HL-60/S4 (cell line): ENCODE data around the gene ZNF488.
"Not testable (repeated sequence)": the region's sequence is repeated elsewhere in the genome, so short reads cannot be mapped to it uniquely, and the experiment has no call there.

ENCODE experiments used
- in situ Hi-C: fragments of 300-500 bp; cut with MboI; formaldehyde crosslinking; loops from 2 replicates; pipeline ENCODE4 v1.14.3; 2022; ENCODE audit warnings: low sequenced_read_pairs

The ZNF488 gene

GRCh38 chr10:47384148-47384921 lies at the start of gene ZNF488:
ZNF488 (minus strand) TSS chr10:47384293; CDS start chr10:47368829, 15,464 bp downstream.
- in situ Hi-C loops, result loop anchor here (5.0 kb wide), 2 partner anchors 1102 to 1277 kb away; no protein-coding TSS in a partner anchor

GRCh38 chr10:47425813-47426419 lies 41.8 kb upstream of the ZNF488 start:
- in situ Hi-C loops, result no loop called here

- in situ Hi-C loops, result no loop called here
Observed at GRCh38 chr10:47424231-47424630, 40.1 kb upstream of the ZNF488 start.

- in situ Hi-C loops, result no loop called here
Observed at GRCh38 chr10:47423476-47423875, 39.4 kb upstream of the ZNF488 start.

- in situ Hi-C loops, result no loop called here
Observed at GRCh38 chr10:47421057-47421952, 37.2 kb upstream of the ZNF488 start.

GRCh38 chr10:47420305-47421056 lies 36.4 kb upstream of the ZNF488 start:
- in situ Hi-C loops, result no loop called here

GRCh38 chr10:47419421-47419820 lies 35.3 kb upstream of the ZNF488 start:
- in situ Hi-C loops, result no loop called here

GRCh38 chr10:47418966-47419365 lies 34.9 kb upstream of the ZNF488 start:
- in situ Hi-C loops, result no loop called here

- in situ Hi-C loops, result no loop called here
Observed at GRCh38 chr10:47418321-47418720, 34.2 kb upstream of the ZNF488 start.

GRCh38 chr10:47416305-47417218 lies 32.5 kb upstream of the ZNF488 start:
- in situ Hi-C loops, result not testable (repeated sequence)

- in situ Hi-C loops, result no loop called here
Observed at GRCh38 chr10:47415520-47416304, 31.6 kb upstream of the ZNF488 start.

GRCh38 chr10:47414752-47415519 lies 30.8 kb upstream of the ZNF488 start:
- in situ Hi-C loops, result no loop called here

GRCh38 chr10:47414227-47414592 lies 30.1 kb upstream of the ZNF488 start:
- in situ Hi-C loops, result no loop called here

GRCh38 chr10:47413531-47414226 lies 29.6 kb upstream of the ZNF488 start:
- in situ Hi-C loops, result no loop called here

- in situ Hi-C loops, result no loop called here
Observed at GRCh38 chr10:47412869-47413268, 28.8 kb upstream of the ZNF488 start.

GRCh38 chr10:47412177-47412730 lies 28.2 kb upstream of the ZNF488 start:
- in situ Hi-C loops, result no loop called here

GRCh38 chr10:47410862-47411261 lies 26.8 kb upstream of the ZNF488 start:
- in situ Hi-C loops, result no loop called here
